ENCODE results near the gene SYT7.
A peak's percentile ranks its signal among the peaks of the same experiment; 100 is the strongest.
"Not testable (repeated sequence)": the region's sequence is repeated elsewhere in the genome, so short reads cannot be mapped to it uniquely, and the experiment has no call there.

SYT7 gene

DNA sequence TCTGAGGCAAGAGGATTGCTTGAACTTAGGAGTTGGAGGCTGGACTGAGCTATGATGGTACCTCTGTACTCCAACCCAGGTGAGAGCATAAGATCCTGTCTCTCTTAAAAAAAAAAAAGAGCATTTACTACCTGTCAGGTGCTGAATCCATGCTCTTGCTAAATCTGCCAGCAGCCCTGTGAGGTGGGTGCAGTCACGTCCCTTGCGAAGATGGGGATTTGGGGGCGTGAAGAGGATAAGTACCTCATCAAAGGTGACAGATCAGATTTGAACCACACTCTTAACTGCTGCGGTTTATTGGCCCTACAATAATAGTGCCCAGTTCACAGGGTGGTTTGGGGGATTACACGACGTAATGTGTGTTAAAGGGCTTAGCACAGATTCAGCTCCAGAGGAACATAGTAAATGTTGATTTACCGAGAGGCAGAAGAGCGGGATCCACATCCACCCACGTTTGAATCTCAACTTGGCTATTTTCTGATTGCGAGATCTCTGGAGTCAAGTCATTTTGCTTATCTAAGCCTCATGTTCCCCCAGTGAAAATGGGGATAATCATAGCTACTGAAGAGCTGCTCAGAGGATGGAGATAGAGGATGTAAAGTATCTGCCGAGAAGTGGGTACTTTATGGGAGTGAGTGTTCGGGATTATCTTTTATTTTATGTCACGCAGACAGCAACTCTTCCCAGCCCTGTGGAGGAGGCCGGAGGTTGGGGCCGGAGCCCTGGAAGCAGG lies 100.4 kb downstream of the SYT7 start:
- DNase-seq = no peak
- Histone ChIP-seq H3K9ac (ENCODE audit: low read depth, low read length) (no peak overlapping the region), H3K27ac (ENCODE audit: low read length) (no peak overlapping the region), H3K4me3 (ENCODE audit: low read depth in 1 of 2, low read length in 2 of 2) (no peak overlapping the region), H4K20me1 (ENCODE audit: insufficient read depth, low read length) (peaks cover 15% of the 10 kb centered on the region), H3K27me3 (ENCODE audit: insufficient read depth, low read length, poor library complexity) (no peaks in the 10 kb centered on the region), H3K36me3 (ENCODE audit: insufficient read depth, low read length) (no peaks in the 10 kb centered on the region), H3K4me2 (ENCODE audit: insufficient read depth, low read length) (no peak overlapping the region), H3K4me1 (ENCODE audit: insufficient read depth, low read length) (peaks cover 5% of the 10 kb centered on the region), H3K79me2 (ENCODE audit: insufficient read depth, low read length) (no peaks in the 10 kb centered on the region), H2AFZ (ENCODE audit: low read depth, low read length) (no peak overlapping the region), H3K9me3 (ENCODE audit: insufficient read depth, low read length, severe bottlenecking) (no peaks in the 10 kb centered on the region)
- TF ChIP-seq EZH2 (IDR thresholded peaks at IDR 0.05; ENCODE audit: borderline replicate concordance, low read depth, low read length, severe bottlenecking) = no peak
- TF ChIP-seq, protein P1, sequence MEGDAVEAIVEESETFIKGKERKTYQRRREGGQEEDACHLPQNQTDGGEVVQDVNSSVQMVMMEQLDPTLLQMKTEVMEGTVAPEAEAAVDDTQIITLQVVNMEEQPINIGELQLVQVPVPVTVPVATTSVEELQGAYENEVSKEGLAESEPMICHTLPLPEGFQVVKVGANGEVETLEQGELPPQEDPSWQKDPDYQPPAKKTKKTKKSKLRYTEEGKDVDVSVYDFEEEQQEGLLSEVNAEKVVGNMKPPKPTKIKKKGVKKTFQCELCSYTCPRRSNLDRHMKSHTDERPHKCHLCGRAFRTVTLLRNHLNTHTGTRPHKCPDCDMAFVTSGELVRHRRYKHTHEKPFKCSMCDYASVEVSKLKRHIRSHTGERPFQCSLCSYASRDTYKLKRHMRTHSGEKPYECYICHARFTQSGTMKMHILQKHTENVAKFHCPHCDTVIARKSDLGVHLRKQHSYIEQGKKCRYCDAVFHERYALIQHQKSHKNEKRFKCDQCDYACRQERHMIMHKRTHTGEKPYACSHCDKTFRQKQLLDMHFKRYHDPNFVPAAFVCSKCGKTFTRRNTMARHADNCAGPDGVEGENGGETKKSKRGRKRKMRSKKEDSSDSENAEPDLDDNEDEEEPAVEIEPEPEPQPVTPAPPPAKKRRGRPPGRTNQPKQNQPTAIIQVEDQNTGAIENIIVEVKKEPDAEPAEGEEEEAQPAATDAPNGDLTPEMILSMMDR (IDR thresholded peaks at IDR 0.05; ENCODE audit: borderline replicate concordance, extremely low read depth, low read length, poor library complexity, severe bottlenecking) = no peak
- no peak for ATAC-seq (ENCODE audit: insufficient read depth, low read depth)

DNA sequence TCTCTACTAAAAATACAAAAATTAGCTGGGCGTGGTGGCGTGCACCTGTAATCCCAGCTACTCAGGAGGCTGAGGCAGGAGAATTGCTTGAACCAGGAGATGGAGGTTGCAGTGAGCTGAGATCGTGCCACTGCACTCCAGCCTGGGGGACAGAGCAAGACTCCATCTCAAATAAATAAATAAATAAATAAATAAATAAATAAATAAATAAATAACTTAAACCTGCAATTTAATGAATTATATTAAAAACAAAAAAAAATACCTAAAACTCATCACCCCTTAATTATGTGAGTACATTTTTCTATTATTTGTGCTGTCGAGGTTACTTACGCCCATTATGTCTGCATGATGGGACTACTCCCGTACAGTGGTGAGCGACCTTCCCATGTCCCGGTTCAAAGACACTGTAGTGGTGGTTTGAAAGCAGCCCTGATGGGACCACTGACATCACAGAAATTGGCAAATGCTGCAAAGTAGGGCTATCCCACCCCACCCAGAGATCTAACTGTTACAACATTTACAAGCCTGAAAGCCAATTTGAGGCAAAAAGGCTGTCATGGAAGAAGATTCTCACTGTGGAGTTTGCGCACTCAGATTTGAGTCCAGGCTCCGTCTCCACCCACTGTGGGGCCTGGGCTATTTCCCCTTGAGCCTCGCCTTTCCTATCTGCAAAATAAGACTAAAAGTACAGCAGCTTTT lies 101.4 kb downstream of the SYT7 start:
- H4K20me1 ChIP-seq (ENCODE audit: insufficient read depth, low read length) = peaks cover 15% of the 10 kb centered on the region
- ATAC-seq (ENCODE audit: insufficient read depth, low read depth); H3K9ac ChIP-seq (ENCODE audit: low read depth, low read length); H3K27ac ChIP-seq (ENCODE audit: low read length); H2AFZ ChIP-seq (ENCODE audit: low read depth, low read length); H3K4me3 ChIP-seq (ENCODE audit: low read depth in 1 of 2, low read length in 2 of 2); H3K9me3 ChIP-seq (ENCODE audit: insufficient read depth, low read length, severe bottlenecking); H3K4me2 ChIP-seq (ENCODE audit: insufficient read depth, low read length); H3K27me3 ChIP-seq (ENCODE audit: insufficient read depth, low read length, poor library complexity); H3K4me1 ChIP-seq (ENCODE audit: insufficient read depth, low read length); H3K79me2 ChIP-seq (ENCODE audit: insufficient read depth, low read length); H3K36me3 ChIP-seq (ENCODE audit: insufficient read depth, low read length); DNase-seq: not testable (repeated sequence)

DNA sequence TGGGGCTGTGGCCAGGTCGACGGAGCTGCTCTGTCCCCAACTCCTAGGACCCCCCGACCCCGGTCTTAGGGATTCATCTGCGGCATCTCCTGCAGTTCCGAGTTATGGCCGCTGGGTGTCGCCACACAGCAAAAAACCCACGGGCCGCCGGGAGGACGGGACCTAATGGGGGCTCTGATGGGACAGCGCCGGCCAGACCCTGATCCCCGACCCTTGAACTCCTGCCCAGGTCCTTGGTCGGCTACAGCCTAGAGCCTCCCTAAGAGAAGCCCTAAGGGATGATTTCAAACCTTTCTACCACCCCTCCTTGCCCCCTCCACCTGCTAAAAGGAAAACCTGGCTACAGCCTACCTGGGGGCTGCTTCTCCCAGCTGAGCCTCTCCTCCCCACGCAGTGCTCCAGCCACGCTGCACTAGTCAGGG lies 103.1 kb downstream of the SYT7 start:
- H3K9ac ChIP-seq (ENCODE audit: low read depth, low read length) = no peak overlapping the region
- no peaks in the 10 kb centered on the region for H3K79me2 ChIP-seq (ENCODE audit: insufficient read depth, low read length)
- DNase-seq (peak; percentile 56), ATAC-seq (ENCODE audit: insufficient read depth, low read depth) (peak; percentile 67)
- H4K20me1 ChIP-seq (ENCODE audit: insufficient read depth, low read length) = peaks cover 15% of the 10 kb centered on the region
- no peak overlapping the region for H3K27ac ChIP-seq (ENCODE audit: low read length)
- H3K4me3 ChIP-seq (ENCODE audit: low read depth in 1 of 2, low read length in 2 of 2) = no peak overlapping the region
- H2AFZ ChIP-seq (ENCODE audit: low read depth, low read length) = no peak overlapping the region
- no peaks in the 10 kb centered on the region for H3K9me3 ChIP-seq (ENCODE audit: insufficient read depth, low read length, severe bottlenecking)
- peaks cover 5% of the 10 kb centered on the region for H3K4me1 ChIP-seq (ENCODE audit: insufficient read depth, low read length)
- H3K4me2 ChIP-seq (ENCODE audit: insufficient read depth, low read length) = peak overlapping the region; percentile 24; the same call in 1 of the 2 replicates
- no peaks in the 10 kb centered on the region for H3K27me3 ChIP-seq (ENCODE audit: insufficient read depth, low read length, poor library complexity)
- TF ChIP-seq, protein P1 (IDR thresholded peaks at IDR 0.05; ENCODE audit: borderline replicate concordance, extremely low read depth, low read length, poor library complexity, severe bottlenecking) = peak; percentile 91
- no peak for TF ChIP-seq EZH2 (IDR thresholded peaks at IDR 0.05; ENCODE audit: borderline replicate concordance, low read depth, low read length, severe bottlenecking)
- H3K36me3 ChIP-seq (ENCODE audit: insufficient read depth, low read length) = peaks cover 5% of the 10 kb centered on the region; the same call in 1 of the 2 replicates

DNA sequence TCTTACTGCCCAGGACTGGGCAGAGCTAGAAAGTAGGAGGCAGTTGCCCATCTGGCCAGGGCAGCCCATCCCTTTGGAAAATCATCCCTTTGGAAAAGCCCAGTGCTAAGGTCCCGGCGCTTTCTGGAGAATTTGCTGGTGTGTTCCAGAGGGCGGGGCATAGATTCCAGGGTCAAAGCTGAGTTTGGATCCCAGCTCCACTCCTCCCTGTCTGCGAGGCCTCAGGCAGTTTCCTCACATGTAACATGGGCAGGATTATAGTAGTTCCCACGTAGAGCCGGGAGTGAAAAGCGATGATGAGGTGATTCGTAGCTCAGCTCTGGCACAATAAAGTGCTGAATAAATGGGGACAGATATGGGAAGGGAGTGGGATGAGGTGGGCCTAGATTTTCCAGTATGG lies 103.8 kb downstream of the SYT7 start:
- H3K79me2 ChIP-seq (ENCODE audit: insufficient read depth, low read length) = no peaks in the 10 kb centered on the region
- no peak overlapping the region for H3K27ac ChIP-seq (ENCODE audit: low read length)
- peaks cover 5% of the 10 kb centered on the region for H3K4me1 ChIP-seq (ENCODE audit: insufficient read depth, low read length)
- H3K9me3 ChIP-seq (ENCODE audit: insufficient read depth, low read length, severe bottlenecking) = no peaks in the 10 kb centered on the region
- no peak overlapping the region for H3K9ac ChIP-seq (ENCODE audit: low read depth, low read length)
- H2AFZ ChIP-seq (ENCODE audit: low read depth, low read length) = no peak overlapping the region
- TF ChIP-seq, protein P1 (IDR thresholded peaks at IDR 0.05; ENCODE audit: borderline replicate concordance, extremely low read depth, low read length, poor library complexity, severe bottlenecking) = no peak
- no peak for TF ChIP-seq EZH2 (IDR thresholded peaks at IDR 0.05; ENCODE audit: borderline replicate concordance, low read depth, low read length, severe bottlenecking)
- H3K27me3 ChIP-seq (ENCODE audit: insufficient read depth, low read length, poor library complexity) = no peaks in the 10 kb centered on the region
- ATAC-seq (ENCODE audit: insufficient read depth, low read depth) (no peak), DNase-seq (no peak)
- H4K20me1 ChIP-seq (ENCODE audit: insufficient read depth, low read length) = peaks cover 15% of the 10 kb centered on the region
- H3K4me3 ChIP-seq (ENCODE audit: low read depth in 1 of 2, low read length in 2 of 2) = no peak overlapping the region
- peaks cover 5% of the 10 kb centered on the region; the same call in 1 of the 2 replicates for H3K36me3 ChIP-seq (ENCODE audit: insufficient read depth, low read length)
- no peak overlapping the region for H3K4me2 ChIP-seq (ENCODE audit: insufficient read depth, low read length)

Data from DND-41 (cell line).